Endothelial cell of umbilical vein (primary cell): ENCODE results near the gene OR4D1. TPM values are rescaled to one million over a fixed set of nuclear protein-coding genes. Genes with fewer than 3 reads are reported as not detected.

Experiments
- BruUV-seq: library from RNA; stranded (reverse); fragments of 400-500 nt; replicated peaks from 2 replicates; lab custom pipeline; 2021; lab: Mats Ljungman, UMichigan
- CTCF ChIA-PET: fragments of 300-600, 350-600 bp; sonication (Branson Sonifier 250); formaldehyde crosslinking; loops from one replicate; lab custom pipeline; 2021; ENCODE audit warnings: antibody characterized with exemption, inconsistent platforms; lab: Charles Lee
- POLR2A ChIA-PET: fragments of 300-600, 350-600 bp; sonication (Branson Sonifier 250); formaldehyde crosslinking; loops from one replicate; lab custom pipeline; 2021; ENCODE audit warnings: antibody characterized with exemption, inconsistent platforms; lab: Charles Lee
- DNase-seq: peaks from one replicate; pipeline ENCODE4 v3.0.0-alpha.2; 2011; ENCODE audit warnings: low read depth, low spot score
- FAIRE-seq: peaks from 2 replicates; lab custom pipeline; 2011; peaks lifted over from hg19 to GRCh38; lab: Jason Lieb, UNC
- H2AFZ ChIP-seq: 2 replicates; pipeline ENCODE4 v1.6.0; 2012; ENCODE audit warnings: low read depth, low read length, control low read depth, inconsistent platforms
- H3K27ac ChIP-seq: 2 replicates; pipeline ENCODE4 v1.5.1; 2011; ENCODE audit warnings: low read depth, mild to moderate bottlenecking, control low read depth, low read length, moderate library complexity; ENCODE audit not compliant: insufficient read depth
- H3K27me3 ChIP-seq, 2 experiments: 2 replicates each; pipeline versions ENCODE4 v1.6.0 to v1.6.1; 2011; ENCODE audit warnings: low read length in 2 of 2, mixed read lengths in 1 of 2; ENCODE audit not compliant: control insufficient read depth in 2 of 2, insufficient read depth in 2 of 2
- H3K36me3 ChIP-seq, 2 experiments: 2 replicates in 1 of 2; 3 replicates in 1 of 2; pipeline ENCODE4 v1.5.1; 2011; ENCODE audit warnings: low read length in 2 of 2, mild to moderate bottlenecking in 1 of 2, moderate library complexity in 1 of 2; ENCODE audit not compliant: control insufficient read depth in 2 of 2, insufficient read depth in 2 of 2; ENCODE audit errors: extremely low read depth in 1 of 2
- H3K4me1 ChIP-seq: 3 replicates; pipeline ENCODE4 v1.5.1; 2011; ENCODE audit warnings: mild to moderate bottlenecking, low read length; ENCODE audit not compliant: control insufficient read depth, insufficient read depth; ENCODE audit errors: extremely low read depth
- H3K4me2 ChIP-seq: 2 replicates; pipeline ENCODE4 v1.6.1; 2011; ENCODE audit warnings: low read length, control low read depth, mixed read lengths; ENCODE audit not compliant: insufficient read depth
- H3K4me3 ChIP-seq, 3 experiments: fragments of 200-600 bp in 1 of 3; sonication (generic), shearing (Covaris generic) in 1 of 3; replicated peaks in 1 of 3; 2 replicates each; pipeline ENCODE4 v1.5.1; 2011 to 2016; ENCODE audit warnings: control low read depth in 3 of 3, low read length in 3 of 3, mild to moderate bottlenecking in 2 of 3, inconsistent platforms in 1 of 3, low read depth in 1 of 3, moderate library complexity in 1 of 3; ENCODE audit not compliant: insufficient read depth in 1 of 3
- H3K79me2 ChIP-seq: 2 replicates; pipeline ENCODE4 v1.6.0; 2012; ENCODE audit warnings: low read length, inconsistent platforms; ENCODE audit not compliant: control insufficient read depth, insufficient read depth
- H3K9ac ChIP-seq: replicated peaks from 2 replicates; pipeline ENCODE3; 2011; ENCODE audit warnings: low read length, control low read depth; ENCODE audit not compliant: insufficient read depth; ENCODE audit errors: extremely low read depth
- H3K9me1 ChIP-seq: replicated peaks from 3 replicates; pipeline ENCODE4 v1.6.0; 2011; ENCODE audit warnings: mild to moderate bottlenecking, low read length; ENCODE audit not compliant: control insufficient read depth, insufficient read depth; ENCODE audit errors: extremely low read depth
- H3K9me3 ChIP-seq: replicated peaks from 2 replicates; pipeline ENCODE4 v1.5.1; 2012; ENCODE audit warnings: low read length, inconsistent platforms; ENCODE audit not compliant: control insufficient read depth, insufficient read depth
- H4K20me1 ChIP-seq: replicated peaks from 2 replicates; pipeline ENCODE3; 2011; ENCODE audit warnings: mild to moderate bottlenecking, low read length; ENCODE audit not compliant: control insufficient read depth, insufficient read depth; ENCODE audit errors: extremely low read depth
- EZH2 ChIP-seq: IDR thresholded peaks from 2 replicates; pipeline ENCODE4 v1.6.1; 2012; ENCODE audit warnings: borderline replicate concordance, low read depth, mild to moderate bottlenecking, moderate library complexity, low read length, inconsistent platforms; ENCODE audit not compliant: severe bottlenecking
- FOS ChIP-seq: IDR thresholded peaks from 2 replicates; pipeline ENCODE4 v1.6.1; 2011; ENCODE audit warnings: mild to moderate bottlenecking, low read length, moderate library complexity, borderline replicate concordance; ENCODE audit not compliant: insufficient read depth
- GATA2 ChIP-seq: IDR thresholded peaks from 2 replicates; pipeline ENCODE4 v1.7.0; 2011; ENCODE audit warnings: low read depth, mild to moderate bottlenecking, moderate library complexity, mixed read lengths, low read length; ENCODE audit not compliant: insufficient read length, insufficient read depth
- JUN ChIP-seq: IDR thresholded peaks from 2 replicates; pipeline ENCODE4 v1.6.1; 2011; ENCODE audit warnings: borderline replicate concordance, low read depth; ENCODE audit not compliant: insufficient read length, insufficient read depth
- MYC ChIP-seq: IDR thresholded peaks from one replicate; pipeline ENCODE4 v1.6.1; 2011; ENCODE audit warnings: mild to moderate bottlenecking, low read depth, low read length
- POLR2A ChIP-seq: IDR thresholded peaks from 2 replicates; pipeline ENCODE4 v1.6.1; 2012; ENCODE audit warnings: low read depth, mild to moderate bottlenecking, control low read depth, low read length
- POLR2AphosphoS5 ChIP-seq: IDR thresholded peaks from 2 replicates; pipeline ENCODE4 v1.6.1; 2012; ENCODE audit warnings: low read depth, mild to moderate bottlenecking, control low read depth, low read length, moderate library complexity; ENCODE audit not compliant: insufficient read depth
- dilution Hi-C: fragments of 300-500 bp; cut with MboI; formaldehyde crosslinking; loops from one replicate; pipeline ENCODE4 v1.15.0; 2019; ENCODE audit warnings: low sequenced_read_pairs; ENCODE audit not compliant: extremely low pct_ligation_motif_present
- intact Hi-C: fragments of 100-400 bp; cut with micrococcal nuclease; formaldehyde crosslinking; loops from one replicate; pipeline ENCODE4 v1.10.0; 2022
- polyA plus RNA-seq, 4 experiments: library from polyadenylated mRNA; depleted of rRNA in 3 of 4; stranded (reverse) in 3 of 4; unstranded in 1 of 4; fragments of >200 nt; gene quantifications; 2 replicates each; pipeline versions ENCODE4 v1.2.1 to v1.2.3, GENCODE V29; 2011 to 2012; ENCODE audit warnings: missing spikeins in 1 of 4
- total RNA-seq: library from RNA; stranded (reverse); gene quantifications from 2 replicates; pipeline ENCODE4 v1.2.3, GENCODE V29; 2021
- TF ChIP-seq, protein P1 (sequence below): IDR thresholded peaks from 2 replicates; pipeline ENCODE4 v1.6.1; 2011; ENCODE audit not compliant: insufficient read depth, insufficient read length
- TF ChIP-seq, protein P2 (sequence below), 2 donors: IDR thresholded peaks; 1 replicate in 1 of 2; 2 replicates in 1 of 2; pipeline ENCODE4 v1.5.1; 2011; ENCODE audit warnings: low read length in 2 of 2, mild to moderate bottlenecking in 2 of 2, moderate library complexity in 2 of 2, control low read depth in 1 of 2, inconsistent platforms in 1 of 2, low read depth in 1 of 2; ENCODE audit not compliant: insufficient read depth in 1 of 2; ENCODE audit errors: extremely low read depth in 1 of 2

Gene OR4D1
- total and polyA plus RNA-seq, 2 donors (not counting 3 experiments of a cell fraction or from before 2014, with no cell fraction given): not detected

DNA sequence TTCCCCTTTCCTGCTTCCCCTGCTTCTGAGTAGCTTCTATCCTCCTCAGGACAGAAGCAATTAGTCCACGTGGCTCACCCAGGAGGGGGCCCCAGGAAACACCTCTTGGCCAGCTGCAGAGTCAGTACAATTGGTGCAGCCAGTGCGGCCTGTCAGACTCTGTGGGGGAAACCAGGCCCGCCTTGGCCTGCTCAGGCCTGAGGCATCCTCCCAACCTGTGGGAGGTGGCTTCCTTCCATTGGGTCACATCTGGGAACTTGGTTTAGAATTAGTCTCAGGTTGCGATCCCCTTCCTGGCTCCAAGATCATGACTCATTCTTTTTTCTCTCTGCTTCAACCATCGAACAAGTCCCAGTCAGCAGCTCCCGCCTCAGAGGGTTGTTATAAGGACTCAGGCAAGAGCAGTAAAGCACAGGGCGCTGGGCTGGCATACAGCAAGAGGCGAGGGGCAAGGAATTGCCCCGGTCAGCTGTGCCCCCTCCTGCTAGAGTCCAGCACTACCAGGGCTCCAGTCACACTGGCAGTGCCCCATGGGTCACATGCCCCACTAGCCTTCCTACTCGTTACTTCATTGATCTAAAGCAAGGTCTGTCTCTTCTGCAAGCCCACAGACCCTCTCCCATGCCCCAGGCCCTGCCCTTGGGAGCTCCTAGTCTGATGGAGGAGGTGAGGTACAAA lies 36.3 kb downstream of the OR4D1 start:
- H3K4me2 ChIP-seq: no peak overlapping the region
- no TSS peak for BruUV-seq
- ChIA-PET POLR2A (no interaction called here), CTCF (interaction anchor here (1.6 kb wide), 1 partner anchor 11 kb away, joined by 3 read pairs; no protein-coding TSS in a partner anchor)
- H3K9me1 ChIP-seq: no peaks in the 10 kb centered on the region
- H3K27me3 ChIP-seq: no peaks in the 10 kb centered on the region
- no peaks in the 10 kb centered on the region for H3K9me3 ChIP-seq
- FAIRE-seq (no peak), DNase-seq (no peak)
- no peak overlapping the region for H3K4me3 ChIP-seq
- H3K4me1 ChIP-seq: no peaks in the 10 kb centered on the region
- H2AFZ ChIP-seq: no peak overlapping the region
- H3K27ac ChIP-seq: no peak overlapping the region
- H3K79me2 ChIP-seq: no peaks in the 10 kb centered on the region
- TF ChIP-seq, protein P1, sequence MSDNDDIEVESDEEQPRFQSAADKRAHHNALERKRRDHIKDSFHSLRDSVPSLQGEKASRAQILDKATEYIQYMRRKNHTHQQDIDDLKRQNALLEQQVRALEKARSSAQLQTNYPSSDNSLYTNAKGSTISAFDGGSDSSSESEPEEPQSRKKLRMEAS: no peak
- TF ChIP-seq, protein P2, sequence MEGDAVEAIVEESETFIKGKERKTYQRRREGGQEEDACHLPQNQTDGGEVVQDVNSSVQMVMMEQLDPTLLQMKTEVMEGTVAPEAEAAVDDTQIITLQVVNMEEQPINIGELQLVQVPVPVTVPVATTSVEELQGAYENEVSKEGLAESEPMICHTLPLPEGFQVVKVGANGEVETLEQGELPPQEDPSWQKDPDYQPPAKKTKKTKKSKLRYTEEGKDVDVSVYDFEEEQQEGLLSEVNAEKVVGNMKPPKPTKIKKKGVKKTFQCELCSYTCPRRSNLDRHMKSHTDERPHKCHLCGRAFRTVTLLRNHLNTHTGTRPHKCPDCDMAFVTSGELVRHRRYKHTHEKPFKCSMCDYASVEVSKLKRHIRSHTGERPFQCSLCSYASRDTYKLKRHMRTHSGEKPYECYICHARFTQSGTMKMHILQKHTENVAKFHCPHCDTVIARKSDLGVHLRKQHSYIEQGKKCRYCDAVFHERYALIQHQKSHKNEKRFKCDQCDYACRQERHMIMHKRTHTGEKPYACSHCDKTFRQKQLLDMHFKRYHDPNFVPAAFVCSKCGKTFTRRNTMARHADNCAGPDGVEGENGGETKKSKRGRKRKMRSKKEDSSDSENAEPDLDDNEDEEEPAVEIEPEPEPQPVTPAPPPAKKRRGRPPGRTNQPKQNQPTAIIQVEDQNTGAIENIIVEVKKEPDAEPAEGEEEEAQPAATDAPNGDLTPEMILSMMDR (IDR thresholded peaks at IDR 0.05; ENCODE audit: extremely low read depth in 1 of 2, insufficient read depth in 1 of 2, low read depth in 1 of 2, low read length in 2 of 2): no peak
- no peak for TF ChIP-seq GATA2
- no peak for TF ChIP-seq MYC
- no peak for TF ChIP-seq FOS
- no peak for TF ChIP-seq POLR2AphosphoS5
- no peak for TF ChIP-seq JUN
- no peak for TF ChIP-seq POLR2A
- no peak for TF ChIP-seq EZH2
- H4K20me1 ChIP-seq: no peaks in the 10 kb centered on the region
- intact Hi-C loops: no loop called here
- dilution Hi-C loops: no loop called here
- no peak overlapping the region for H3K9ac ChIP-seq
- no peaks in the 10 kb centered on the region for H3K36me3 ChIP-seq
